Measurements from ENCODE around the gene MRPL18.

DNA sequence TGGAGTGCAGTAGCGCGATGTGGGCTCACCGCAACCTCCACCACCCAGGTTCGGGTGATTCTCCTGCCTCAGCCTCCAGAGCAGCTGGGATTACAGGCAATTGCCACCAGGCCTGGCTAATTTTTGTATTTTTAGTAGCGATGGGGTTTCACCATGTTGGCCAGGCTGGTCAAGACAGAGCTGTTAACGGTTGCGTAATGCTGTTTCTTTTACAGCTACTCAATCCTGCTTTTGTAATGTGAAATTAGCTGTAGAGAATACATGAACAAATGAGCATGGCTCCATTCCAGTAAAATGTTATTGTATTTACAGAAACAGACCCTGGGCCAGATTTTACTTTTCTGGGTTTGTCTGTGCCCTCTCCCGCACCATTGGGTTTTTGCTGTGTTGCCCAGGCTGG lies 11.7 kb downstream of the MRPL18 start:
- TF ChIP-seq EZH2phosphoT487 (IDR thresholded peaks at IDR 0.05; ENCODE audit: low read depth) = no peak
- TF ChIP-seq, protein P1, sequence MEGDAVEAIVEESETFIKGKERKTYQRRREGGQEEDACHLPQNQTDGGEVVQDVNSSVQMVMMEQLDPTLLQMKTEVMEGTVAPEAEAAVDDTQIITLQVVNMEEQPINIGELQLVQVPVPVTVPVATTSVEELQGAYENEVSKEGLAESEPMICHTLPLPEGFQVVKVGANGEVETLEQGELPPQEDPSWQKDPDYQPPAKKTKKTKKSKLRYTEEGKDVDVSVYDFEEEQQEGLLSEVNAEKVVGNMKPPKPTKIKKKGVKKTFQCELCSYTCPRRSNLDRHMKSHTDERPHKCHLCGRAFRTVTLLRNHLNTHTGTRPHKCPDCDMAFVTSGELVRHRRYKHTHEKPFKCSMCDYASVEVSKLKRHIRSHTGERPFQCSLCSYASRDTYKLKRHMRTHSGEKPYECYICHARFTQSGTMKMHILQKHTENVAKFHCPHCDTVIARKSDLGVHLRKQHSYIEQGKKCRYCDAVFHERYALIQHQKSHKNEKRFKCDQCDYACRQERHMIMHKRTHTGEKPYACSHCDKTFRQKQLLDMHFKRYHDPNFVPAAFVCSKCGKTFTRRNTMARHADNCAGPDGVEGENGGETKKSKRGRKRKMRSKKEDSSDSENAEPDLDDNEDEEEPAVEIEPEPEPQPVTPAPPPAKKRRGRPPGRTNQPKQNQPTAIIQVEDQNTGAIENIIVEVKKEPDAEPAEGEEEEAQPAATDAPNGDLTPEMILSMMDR (IDR thresholded peaks at IDR 0.05; ENCODE audit: low read depth, low read length) = no peak
